ENCODE measurements around the gene ACSL5. TPM values are rescaled to one million over a fixed set of nuclear protein-coding genes. Genes with fewer than 3 reads are reported as not detected.

The ACSL5 gene
- total and polyA plus RNA-seq, 2 donors (not counting 1 experiment from before 2014, with no cell fraction given), result 31.5 to 36.2 TPM

DNA sequence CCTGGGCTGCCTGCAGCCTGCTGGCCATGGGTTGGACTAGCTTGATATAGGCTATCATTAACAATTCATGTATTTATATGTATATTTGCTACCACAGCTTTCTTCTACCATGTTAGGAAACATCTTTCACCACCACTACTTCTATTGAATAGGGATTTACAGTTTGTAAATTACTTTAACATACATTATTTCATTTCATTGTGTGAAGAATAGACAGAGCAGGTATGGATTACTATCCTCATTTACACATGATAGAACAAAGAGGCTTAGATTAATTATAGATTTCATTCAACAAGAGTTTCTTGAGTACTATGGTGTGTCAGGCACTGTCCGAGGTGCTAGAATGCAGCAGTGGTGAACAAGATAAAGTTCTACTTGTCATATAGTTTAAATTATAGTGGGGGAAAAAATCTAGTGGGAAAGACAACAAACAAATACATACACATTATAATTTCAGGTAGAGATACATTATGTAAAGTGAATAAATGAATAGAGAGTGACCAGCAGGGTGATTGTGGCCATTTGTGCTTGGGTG lies 93.7 kb downstream of the ACSL5 start:
- no peak overlapping the region for H3K9ac ChIP-seq (ENCODE audit: low read length)
- no peaks in the 10 kb centered on the region for H3K79me2 ChIP-seq (ENCODE audit: control insufficient read depth, insufficient read depth, low read length)
- H3K36me3 ChIP-seq (replicated peaks in 1 of 2; ENCODE audit: control extremely low read depth in 1 of 2, control insufficient read depth in 1 of 2, extremely low read depth in 1 of 2, insufficient read depth in 2 of 2, low read length in 1 of 2), result peaks cover 15 to 29% of the 10 kb centered on the region in 2 experiments
- H3K9me3 ChIP-seq (ENCODE audit: control extremely low read depth in 1 of 3, control insufficient read depth in 2 of 3, insufficient read depth in 1 of 3, low read length in 2 of 3), result peaks cover 0 to 1% (median 0%) of the 10 kb centered on the region in 3 donors
- POLR2A ChIA-PET, result no interaction called here
- H3K27me3 Mint-ChIP-seq, result no peaks in the 10 kb centered on the region
- H3K4me1 Mint-ChIP-seq, result peaks cover 13% of the 10 kb centered on the region
- WGBS (ENCODE audit: insufficient coverage), result no CpG with 5 or more reads among the region's 1 CpG
- H3K4me3 Mint-ChIP-seq, result no peak overlapping the region
- H4K20me1 ChIP-seq (ENCODE audit: control insufficient read depth, insufficient read depth, low read length, poor library complexity, severe bottlenecking), result no peaks in the 10 kb centered on the region
- H3K9me3 Mint-ChIP-seq (ENCODE audit: insufficient read depth), result no peaks in the 10 kb centered on the region
- no peak overlapping the region for H2AFZ ChIP-seq (ENCODE audit: insufficient read depth, low read depth, low read length, poor library complexity, severe bottlenecking)
- no peak overlapping the region for H3K4me2 ChIP-seq (replicated peaks; ENCODE audit: low read depth, low read length, poor library complexity, severe bottlenecking)
- H3K27ac Mint-ChIP-seq, result no peak overlapping the region
- no peak overlapping the region for H3K27ac ChIP-seq (ENCODE audit: low read length in 2 of 2)
- TF ChIP-seq, protein P1, sequence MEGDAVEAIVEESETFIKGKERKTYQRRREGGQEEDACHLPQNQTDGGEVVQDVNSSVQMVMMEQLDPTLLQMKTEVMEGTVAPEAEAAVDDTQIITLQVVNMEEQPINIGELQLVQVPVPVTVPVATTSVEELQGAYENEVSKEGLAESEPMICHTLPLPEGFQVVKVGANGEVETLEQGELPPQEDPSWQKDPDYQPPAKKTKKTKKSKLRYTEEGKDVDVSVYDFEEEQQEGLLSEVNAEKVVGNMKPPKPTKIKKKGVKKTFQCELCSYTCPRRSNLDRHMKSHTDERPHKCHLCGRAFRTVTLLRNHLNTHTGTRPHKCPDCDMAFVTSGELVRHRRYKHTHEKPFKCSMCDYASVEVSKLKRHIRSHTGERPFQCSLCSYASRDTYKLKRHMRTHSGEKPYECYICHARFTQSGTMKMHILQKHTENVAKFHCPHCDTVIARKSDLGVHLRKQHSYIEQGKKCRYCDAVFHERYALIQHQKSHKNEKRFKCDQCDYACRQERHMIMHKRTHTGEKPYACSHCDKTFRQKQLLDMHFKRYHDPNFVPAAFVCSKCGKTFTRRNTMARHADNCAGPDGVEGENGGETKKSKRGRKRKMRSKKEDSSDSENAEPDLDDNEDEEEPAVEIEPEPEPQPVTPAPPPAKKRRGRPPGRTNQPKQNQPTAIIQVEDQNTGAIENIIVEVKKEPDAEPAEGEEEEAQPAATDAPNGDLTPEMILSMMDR (IDR thresholded peaks at IDR 0.05), result no peak
- TF ChIP-seq EZH2 (IDR thresholded peaks at IDR 0.05; ENCODE audit: borderline replicate concordance, insufficient read depth, low read depth, low read length, poor library complexity, severe bottlenecking), result no peak
- ATAC-seq (ENCODE audit: low read depth) (no peak), DNase-seq (no peak)
- CTCF ChIA-PET, result interaction anchor here (1.6 kb wide), 1 partner anchor 31 kb away, joined by 3 read pairs; no protein-coding TSS in a partner anchor
- H3K4me3 ChIP-seq (ENCODE audit: control extremely low read depth in 1 of 5, extremely low read depth in 1 of 5, insufficient read depth in 1 of 5, low read depth in 2 of 5, low read length in 4 of 5), result no peak overlapping the region
- peaks cover 0 to 3% of the 10 kb centered on the region in 2 donors for H3K4me1 ChIP-seq (ENCODE audit: control insufficient read depth in 2 of 2, insufficient read depth in 2 of 2, low read length in 2 of 2)
- H3K27me3 ChIP-seq (replicated peaks in 1 of 4; ENCODE audit: control extremely low read depth in 1 of 4, control insufficient read depth in 3 of 4, insufficient read depth in 4 of 4, low read length in 3 of 4), result no peaks in the 10 kb centered on the region
- intact Hi-C loops (cut with micrococcal nuclease), result no loop called here

DNA sequence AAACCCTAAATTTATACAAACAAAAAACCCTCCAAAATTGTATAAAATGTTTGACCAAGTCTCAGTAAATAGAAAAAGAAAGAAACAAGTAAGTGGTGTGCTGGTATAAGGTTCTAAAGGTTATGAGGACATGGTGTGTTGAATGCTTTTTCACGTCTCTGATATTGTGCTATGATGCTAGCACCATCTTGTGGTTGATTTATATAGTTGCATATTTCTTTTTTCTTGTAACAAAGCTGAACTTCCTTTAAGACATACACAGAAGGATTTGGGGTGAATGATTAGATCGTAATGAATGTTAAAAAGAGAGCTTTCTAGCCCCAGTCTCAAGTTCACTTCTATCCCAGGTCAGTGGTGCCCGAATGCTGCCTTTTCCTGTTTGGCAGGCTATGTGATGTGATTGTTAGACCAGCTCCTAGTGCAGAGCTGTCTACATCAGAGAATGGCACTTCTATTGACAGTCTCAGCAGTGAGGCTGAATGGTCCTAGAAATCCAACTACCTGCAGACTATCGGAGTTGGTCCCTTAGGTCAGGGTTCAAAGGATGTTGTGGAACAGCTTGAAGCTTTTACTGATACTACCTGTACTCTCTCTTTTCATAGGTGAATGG lies 98.1 kb downstream of the ACSL5 start:
- intact Hi-C loops (cut with micrococcal nuclease), result loop anchor here (1.0 kb wide), 1 partner anchor 157 kb away; no protein-coding TSS in a partner anchor
- Mint-ChIP-seq H3K9me3 (ENCODE audit: insufficient read depth) (no peaks in the 10 kb centered on the region), H3K4me3 (no peak overlapping the region), H3K27me3 (no peaks in the 10 kb centered on the region), H3K4me1 (peaks cover 4% of the 10 kb centered on the region), H3K27ac (peak overlapping the region; percentile 17)
- Histone ChIP-seq H4K20me1 (ENCODE audit: control insufficient read depth, insufficient read depth, low read length, poor library complexity, severe bottlenecking) (no peaks in the 10 kb centered on the region), H3K9ac (ENCODE audit: low read length) (no peak overlapping the region), H3K4me1 (ENCODE audit: control insufficient read depth in 2 of 2, insufficient read depth in 2 of 2, low read length in 2 of 2) (peaks cover 0 to 3% of the 10 kb centered on the region in 2 donors), H3K27ac (ENCODE audit: low read length in 2 of 2) (no peak overlapping the region), H3K36me3 (replicated peaks in 1 of 2; ENCODE audit: control extremely low read depth in 1 of 2, control insufficient read depth in 1 of 2, extremely low read depth in 1 of 2, insufficient read depth in 2 of 2, low read length in 1 of 2) (peaks cover 3 to 7% of the 10 kb centered on the region in 2 experiments), H2AFZ (ENCODE audit: insufficient read depth, low read depth, low read length, poor library complexity, severe bottlenecking) (no peak overlapping the region), H3K79me2 (ENCODE audit: control insufficient read depth, insufficient read depth, low read length) (peaks cover 27% of the 10 kb centered on the region), H3K27me3 (replicated peaks in 1 of 4; ENCODE audit: control extremely low read depth in 1 of 4, control insufficient read depth in 3 of 4, insufficient read depth in 4 of 4, low read length in 3 of 4) (no peaks in the 10 kb centered on the region), H3K9me3 (ENCODE audit: control extremely low read depth in 1 of 3, control insufficient read depth in 2 of 3, insufficient read depth in 1 of 3, low read length in 2 of 3) (no peaks in the 10 kb centered on the region), H3K4me3 (ENCODE audit: control extremely low read depth in 1 of 5, extremely low read depth in 1 of 5, insufficient read depth in 1 of 5, low read depth in 2 of 5, low read length in 4 of 5) (no peak overlapping the region), H3K4me2 (replicated peaks; ENCODE audit: low read depth, low read length, poor library complexity, severe bottlenecking) (no peak overlapping the region)
- ATAC-seq (ENCODE audit: low read depth) (peak; percentile 47), DNase-seq (peak; percentile 54)
- POLR2A ChIA-PET, result interaction anchor here (0.7 kb wide), 1 partner anchor 44 kb away, joined by 4 read pairs; no protein-coding TSS in a partner anchor
- CTCF ChIA-PET, result interaction anchor here (0.7 to 2.5 kb wide), 35 partner anchors 8 to 913 kb away, joined by 3 to 13 read pairs (median 5); partner anchors contain the start of genes VTI1A and ZDHHC6
- no peak for TF ChIP-seq EZH2 (IDR thresholded peaks at IDR 0.05; ENCODE audit: borderline replicate concordance, insufficient read depth, low read depth, low read length, poor library complexity, severe bottlenecking)
- TF ChIP-seq, protein P1 (IDR thresholded peaks at IDR 0.05), result peak; percentile 83
- 40% methylated on average over 1 of the region's 4 CpGs for WGBS (ENCODE audit: insufficient coverage)

Data from B cell (primary cell).